OCI-LY7 (cell line): ENCODE data around the gene S100A4.

Source experiments
- CTCF ChIP-seq: fragments of 200-600 bp; sonication (generic); conservative IDR thresholded peaks from 2 replicates; pipeline ENCODE4 v1.5.1; 2014; ENCODE audit warnings: mild to moderate bottlenecking, antibody characterized with exemption, low read length, moderate library complexity, mixed read lengths
- EZH2phosphoT487 ChIP-seq: fragments of 200-600 bp; sonication (generic); IDR thresholded peaks from 2 replicates; pipeline ENCODE4 v1.6.1; 2018; ENCODE audit warnings: low read depth, borderline replicate concordance, mild to moderate bottlenecking, mixed run types, antibody characterized with exemption, low read length, moderate library complexity, mixed read lengths

- no peak for TF ChIP-seq CTCF
- TF ChIP-seq EZH2phosphoT487 = no peak
Measured at GRCh38 chr1:153513666-153514065, 31.9 kb downstream of the S100A4 start.
